SK-N-SH (cell line): ENCODE measurements around the gene CAMK2D. TPM values are rescaled to one million over a fixed set of nuclear protein-coding genes. Genes with fewer than 3 reads are reported as not detected.

Experiments
- CTCF ChIA-PET: fragments of 300-600, 350-600 bp; formaldehyde crosslinking; extraction: SDS; loops from one replicate; lab custom pipeline; 2021; lab: Yijun Ruan, JAX
- POLR2A ChIA-PET: fragments of 350-600 bp; sonication (Branson Sonifier 250); formaldehyde crosslinking; extraction: SDS; loops from one replicate; lab custom pipeline; 2020; ENCODE audit warnings: antibody characterized with exemption, inconsistent platforms; lab: Yijun Ruan, JAX
- DNase-seq: peaks from one replicate; pipeline ENCODE4 v3.0.0; 2012
- H2AFZ ChIP-seq: fragments of 200-600 bp; sonication (generic); 2 replicates; pipeline ENCODE4 v1.8.1; 2016; ENCODE audit warnings: antibody characterized with exemption, mild to moderate bottlenecking, low read depth
- H3F3A ChIP-seq: fragments of 200-600 bp; sonication (generic); replicated peaks from 2 replicates; pipeline ENCODE3; 2016; ENCODE audit warnings: antibody characterized with exemption, mild to moderate bottlenecking; ENCODE audit not compliant: insufficient read depth
- H3K27ac ChIP-seq, 2 experiments: fragments of 200-500 bp in 1 of 2; fragments of 200-600 bp in 1 of 2; sonication (Bioruptor generic) in 1 of 2; sonication (generic), shearing (Covaris generic) in 1 of 2; 2 replicates each; pipeline versions ENCODE4 v1.5.1 to v1.6.1; 2014 to 2016; ENCODE audit warnings: low read depth in 2 of 2, inconsistent platforms in 1 of 2, low read length in 1 of 2, mild to moderate bottlenecking in 1 of 2, mixed read lengths in 1 of 2
- H3K27me3 ChIP-seq: fragments of 200-600 bp; sonication (generic), shearing (Covaris generic); 2 replicates; pipeline ENCODE4 v1.6.1; 2016; ENCODE audit warnings: mixed run types; ENCODE audit not compliant: insufficient read depth
- H3K36me3 ChIP-seq, 2 experiments: fragments of 200-500 bp in 1 of 2; fragments of 200-600 bp in 1 of 2; sonication (Bioruptor generic) in 1 of 2; sonication (generic) in 1 of 2; replicated peaks in 1 of 2; 2 replicates each; pipeline versions ENCODE3 to v1.5.1; 2014 to 2016; ENCODE audit warnings: low read length in 1 of 2, mild to moderate bottlenecking in 1 of 2; ENCODE audit not compliant: insufficient read depth in 2 of 2, control insufficient read depth in 1 of 2
- H3K4me1 ChIP-seq, 2 experiments: fragments of 200-500 bp in 1 of 2; fragments of 200-600 bp in 1 of 2; sonication (Bioruptor generic) in 1 of 2; sonication (generic), shearing (Covaris generic) in 1 of 2; 2 replicates each; pipeline versions ENCODE4 v1.5.1 to v1.6.1; 2014 to 2016; ENCODE audit warnings: low read depth in 1 of 2, low read length in 1 of 2, mixed run types in 1 of 2; ENCODE audit not compliant: insufficient read depth in 2 of 2, control insufficient read depth in 1 of 2
- H3K4me2 ChIP-seq: fragments of 200-600 bp; sonication (generic), shearing (Covaris generic); 2 replicates; pipeline ENCODE4 v1.6.1; 2017; ENCODE audit warnings: mixed run types
- H3K4me3 ChIP-seq, 2 experiments: fragments of 200-500 bp in 1 of 2; fragments of 200-600 bp in 1 of 2; sonication (Bioruptor generic) in 1 of 2; sonication (generic), shearing (Covaris generic) in 1 of 2; 2 replicates each; pipeline versions ENCODE4 v1.5.1 to v1.8.1; 2014 to 2016; ENCODE audit warnings: low read depth in 2 of 2, inconsistent platforms in 1 of 2, low read length in 1 of 2, mild to moderate bottlenecking in 1 of 2, mixed read lengths in 1 of 2, moderate library complexity in 1 of 2
- H3K79me2 ChIP-seq: fragments of 200-600 bp; sonication (generic); 2 replicates; pipeline ENCODE4 v1.8.1; 2017; ENCODE audit warnings: mild to moderate bottlenecking; ENCODE audit not compliant: insufficient read depth
- H3K9ac ChIP-seq: fragments of 200-600 bp; sonication (generic); 2 replicates; pipeline ENCODE4 v1.6.1; 2017; ENCODE audit warnings: mixed run types
- H3K9me2 ChIP-seq: fragments of 200-600 bp; sonication (generic); 2 replicates; pipeline ENCODE4 v1.6.1; 2017; ENCODE audit warnings: mixed run types
- H3K9me3 ChIP-seq: fragments of 200-600 bp; sonication (generic); 2 replicates; pipeline ENCODE4 v1.6.1; 2017; ENCODE audit warnings: mixed run types, mild to moderate bottlenecking, moderate library complexity
- H4K20me1 ChIP-seq: fragments of 200-600 bp; sonication (generic); 2 replicates; pipeline ENCODE4 v1.6.1; 2017; ENCODE audit warnings: mild to moderate bottlenecking, mixed run types; ENCODE audit not compliant: insufficient read depth
- CHD2 ChIP-seq: fragments of 150-350 bp; IDR thresholded peaks from 2 replicates; pipeline ENCODE4 v1.6.1; 2018; ENCODE audit warnings: low read length; ENCODE audit not compliant: partially characterized antibody
- ELF1 ChIP-seq: IDR thresholded peaks from 2 replicates; pipeline ENCODE4 v1.4.0; 2012
- EP300 ChIP-seq, 2 experiments: IDR thresholded peaks; 2 replicates each; pipeline versions ENCODE4 v1.4.0 to v1.6.1; 2012; ENCODE audit warnings: borderline replicate concordance in 1 of 2, low read depth in 1 of 2, low read length in 1 of 2
- EZH2phosphoT487 ChIP-seq: fragments of 200-600 bp; sonication (generic); IDR thresholded peaks from 2 replicates; pipeline ENCODE4 v1.6.1; 2017; ENCODE audit warnings: low read depth, mixed run types, mild to moderate bottlenecking, antibody characterized with exemption, moderate library complexity, borderline replicate concordance
- FOSL2 ChIP-seq: IDR thresholded peaks from 2 replicates; pipeline ENCODE4 v1.4.0; 2012; ENCODE audit warnings: low read depth, mild to moderate bottlenecking, moderate library complexity, borderline replicate concordance
- FOXJ3 ChIP-seq: sonication (generic); formaldehyde crosslinking; IDR thresholded peaks from 2 replicates; pipeline ENCODE4 v1.5.1; 2020; ENCODE audit warnings: mild to moderate bottlenecking, missing genetic modification reagents
- FOXM1 ChIP-seq: IDR thresholded peaks from 2 replicates; pipeline ENCODE4 v1.4.0; 2012; ENCODE audit warnings: low read depth, mild to moderate bottlenecking
- GABPA ChIP-seq: IDR thresholded peaks from 2 replicates; pipeline ENCODE4 v1.4.0; 2012; ENCODE audit warnings: low read depth, mild to moderate bottlenecking
- GATA2 ChIP-seq: sonication (generic); formaldehyde crosslinking; IDR thresholded peaks from 2 replicates; pipeline ENCODE4 v1.5.0; 2020; ENCODE audit warnings: mild to moderate bottlenecking, missing genetic modification reagents
- JUND ChIP-seq: IDR thresholded peaks from 2 replicates; pipeline ENCODE4 v1.4.0; 2012
- MXI1 ChIP-seq: IDR thresholded peaks from 2 replicates; pipeline ENCODE4 v1.6.1; 2012; ENCODE audit warnings: mild to moderate bottlenecking, low read depth, low read length, improper control_type of control experiment
- NFIC ChIP-seq: IDR thresholded peaks from 2 replicates; pipeline ENCODE4 v1.4.0; 2012; ENCODE audit warnings: borderline replicate concordance
- RFX5 ChIP-seq: IDR thresholded peaks from 2 replicates; pipeline ENCODE4 v1.6.1; 2012; ENCODE audit warnings: mild to moderate bottlenecking, improper control_type of control experiment, low read length
- SIN3A ChIP-seq: IDR thresholded peaks from 2 replicates; pipeline ENCODE4 v1.6.1; 2012; ENCODE audit warnings: low read depth, mild to moderate bottlenecking, low read length, moderate library complexity, borderline replicate concordance
- TAF1 ChIP-seq: IDR thresholded peaks from 2 replicates; pipeline ENCODE4 v1.6.1; 2012; ENCODE audit warnings: low read depth, mild to moderate bottlenecking, low read length, moderate library complexity, borderline replicate concordance
- ZBTB33 ChIP-seq: IDR thresholded peaks from 2 replicates; pipeline ENCODE4 v1.4.0; 2012; ENCODE audit warnings: low read depth, borderline replicate concordance
- WGBS: methylation state at CpG from one replicate; pipeline ENCODE4 v1.1.6; 2017; ENCODE audit warnings: low lambda C conversion rate; 5-methylcytosine and 5-hydroxymethylcytosine counted together
- polyA plus RNA-seq, 3 experiments: library from polyadenylated mRNA; depleted of rRNA; stranded (reverse); fragments of >200 nt; gene quantifications; 2 replicates each; pipeline ENCODE4 v1.2.3, GENCODE V29; 2012
- TF ChIP-seq, protein P1 (sequence below): IDR thresholded peaks from 2 replicates; pipeline ENCODE4 v1.6.1; 2012; ENCODE audit warnings: mild to moderate bottlenecking, low read depth, low read length, moderate library complexity
- TF ChIP-seq, protein P2 (sequence below): IDR thresholded peaks from 2 replicates; pipeline ENCODE4 v1.4.0; 2012; ENCODE audit warnings: low read depth, borderline replicate concordance

The CAMK2D gene
- polyA plus RNA-seq, 1 of the 3 experiments (the other 2 are of a cell fraction) = 17.0 TPM

DNA sequence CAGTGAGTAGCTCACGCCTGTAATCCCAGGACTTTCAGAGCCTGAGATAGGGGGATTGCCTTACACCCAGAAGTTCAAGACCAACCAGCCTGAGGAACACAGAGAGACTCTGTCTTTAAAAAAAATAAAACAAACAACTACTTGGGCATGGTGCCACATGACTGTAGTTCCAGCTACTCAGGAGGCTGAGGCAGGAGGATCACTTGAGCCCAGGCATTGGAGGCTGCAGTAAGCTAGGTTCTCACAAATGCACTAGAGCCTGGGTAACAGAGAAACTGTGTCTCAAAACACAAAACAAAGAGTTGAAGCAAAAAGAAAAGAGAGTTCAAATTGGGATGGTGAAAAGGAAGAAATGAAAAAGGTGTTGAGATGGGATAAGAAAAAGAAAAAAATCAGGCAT, 10.8 kb downstream of the CAMK2D start:
- no peak overlapping the region for H3K4me2 ChIP-seq
- H3F3A ChIP-seq = peaks cover 13% of the 10 kb centered on the region
- no peaks in the 10 kb centered on the region for H3K27me3 ChIP-seq
- H3K27ac ChIP-seq = no peak overlapping the region
- no peak overlapping the region for H3K9ac ChIP-seq
- peaks cover 81% of the 10 kb centered on the region for H3K79me2 ChIP-seq
- POLR2A ChIA-PET = no interaction called here
- H3K9me3 ChIP-seq = no peaks in the 10 kb centered on the region
- H3K4me3 ChIP-seq = no peak overlapping the region
- H2AFZ ChIP-seq = no peak overlapping the region
- TF ChIP-seq EZH2phosphoT487 = no peak
- TF ChIP-seq GABPA = no peak
- TF ChIP-seq FOSL2 = no peak
- TF ChIP-seq CHD2 = no peak
- TF ChIP-seq EP300 (IDR thresholded peaks at IDR 0.05; ENCODE audit: borderline replicate concordance in 1 of 2, low read depth in 1 of 2, low read length in 1 of 2) = no peak
- no peak for TF ChIP-seq ELF1
- no peak for TF ChIP-seq RFX5
- TF ChIP-seq NFIC = no peak
- TF ChIP-seq, protein P1, sequence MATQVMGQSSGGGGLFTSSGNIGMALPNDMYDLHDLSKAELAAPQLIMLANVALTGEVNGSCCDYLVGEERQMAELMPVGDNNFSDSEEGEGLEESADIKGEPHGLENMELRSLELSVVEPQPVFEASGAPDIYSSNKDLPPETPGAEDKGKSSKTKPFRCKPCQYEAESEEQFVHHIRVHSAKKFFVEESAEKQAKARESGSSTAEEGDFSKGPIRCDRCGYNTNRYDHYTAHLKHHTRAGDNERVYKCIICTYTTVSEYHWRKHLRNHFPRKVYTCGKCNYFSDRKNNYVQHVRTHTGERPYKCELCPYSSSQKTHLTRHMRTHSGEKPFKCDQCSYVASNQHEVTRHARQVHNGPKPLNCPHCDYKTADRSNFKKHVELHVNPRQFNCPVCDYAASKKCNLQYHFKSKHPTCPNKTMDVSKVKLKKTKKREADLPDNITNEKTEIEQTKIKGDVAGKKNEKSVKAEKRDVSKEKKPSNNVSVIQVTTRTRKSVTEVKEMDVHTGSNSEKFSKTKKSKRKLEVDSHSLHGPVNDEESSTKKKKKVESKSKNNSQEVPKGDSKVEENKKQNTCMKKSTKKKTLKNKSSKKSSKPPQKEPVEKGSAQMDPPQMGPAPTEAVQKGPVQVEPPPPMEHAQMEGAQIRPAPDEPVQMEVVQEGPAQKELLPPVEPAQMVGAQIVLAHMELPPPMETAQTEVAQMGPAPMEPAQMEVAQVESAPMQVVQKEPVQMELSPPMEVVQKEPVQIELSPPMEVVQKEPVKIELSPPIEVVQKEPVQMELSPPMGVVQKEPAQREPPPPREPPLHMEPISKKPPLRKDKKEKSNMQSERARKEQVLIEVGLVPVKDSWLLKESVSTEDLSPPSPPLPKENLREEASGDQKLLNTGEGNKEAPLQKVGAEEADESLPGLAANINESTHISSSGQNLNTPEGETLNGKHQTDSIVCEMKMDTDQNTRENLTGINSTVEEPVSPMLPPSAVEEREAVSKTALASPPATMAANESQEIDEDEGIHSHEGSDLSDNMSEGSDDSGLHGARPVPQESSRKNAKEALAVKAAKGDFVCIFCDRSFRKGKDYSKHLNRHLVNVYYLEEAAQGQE = no peak
- H3K36me3 ChIP-seq = peaks cover 11 to 49% of the 10 kb centered on the region in 2 experiments
- H3K4me1 ChIP-seq = peaks cover 7% of the 10 kb centered on the region in 2 experiments; a peak in 3 of 4 replicates
- no peaks in the 10 kb centered on the region for H3K9me2 ChIP-seq
- DNase-seq = no peak
- 100% methylated on average over 1 of the region's 1 CpG for WGBS
- CTCF ChIA-PET = interaction anchor here (0.7 to 1.2 kb wide), 2 partner anchors 106 to 203 kb away, joined by 3 to 4 read pairs; no protein-coding TSS in a partner anchor
- H4K20me1 ChIP-seq = no peaks in the 10 kb centered on the region; the same call in 1 of the 2 replicates

- POLR2A ChIA-PET = no interaction called here
- Histone ChIP-seq H3K4me1 (peaks cover 2 to 7% of the 10 kb centered on the region in 2 experiments; a peak in 3 of 4 replicates), H3K27ac (peak overlapping the region in 1 of 2 experiments; percentile 6; a peak in 1 of 4 replicates), H3K9me2 (no peaks in the 10 kb centered on the region), H2AFZ (no peak overlapping the region), H3K36me3 (peaks cover 12 to 49% of the 10 kb centered on the region in 2 experiments), H3K9me3 (no peaks in the 10 kb centered on the region), H3K4me2 (no peak overlapping the region), H4K20me1 (no peaks in the 10 kb centered on the region; the same call in 1 of the 2 replicates), H3K27me3 (no peaks in the 10 kb centered on the region), H3F3A (peaks cover 8% of the 10 kb centered on the region), H3K79me2 (peaks cover 80% of the 10 kb centered on the region), H3K9ac (no peak overlapping the region), H3K4me3 (no peak overlapping the region)
- DNase-seq = no peak
- 92% methylated on average over 4 of the region's 4 CpGs for WGBS
- CTCF ChIA-PET = interaction anchor here (0.6 kb wide), 1 partner anchor 887 kb away, joined by 4 read pairs; no protein-coding TSS in a partner anchor
- TF ChIP-seq FOSL2 (no peak), JUND (no peak), MXI1 (no peak), GATA2 (no peak), SIN3A (no peak), EZH2phosphoT487 (no peak), GABPA (no peak), FOXJ3 (no peak), ZBTB33 (no peak), CHD2 (no peak), FOXM1 (no peak), TAF1 (no peak), ELF1 (no peak), EP300 (IDR thresholded peaks at IDR 0.05; ENCODE audit: borderline replicate concordance in 1 of 2, low read depth in 1 of 2, low read length in 1 of 2) (no peak)
- TF ChIP-seq, protein P2, sequence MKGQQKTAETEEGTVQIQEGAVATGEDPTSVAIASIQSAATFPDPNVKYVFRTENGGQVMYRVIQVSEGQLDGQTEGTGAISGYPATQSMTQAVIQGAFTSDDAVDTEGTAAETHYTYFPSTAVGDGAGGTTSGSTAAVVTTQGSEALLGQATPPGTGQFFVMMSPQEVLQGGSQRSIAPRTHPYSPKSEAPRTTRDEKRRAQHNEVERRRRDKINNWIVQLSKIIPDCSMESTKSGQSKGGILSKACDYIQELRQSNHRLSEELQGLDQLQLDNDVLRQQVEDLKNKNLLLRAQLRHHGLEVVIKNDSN = no peak
Observed at GRCh38 chr4:113750296-113750695, 11.2 kb downstream of the CAMK2D start.
